Measurements from ENCODE around the gene THSD7B. TPM values are rescaled to one million over a fixed set of nuclear protein-coding genes. Genes with fewer than 3 reads are reported as not detected.

THSD7B gene
- total RNA-seq, 1 donor from 2014 or later: not detected

GRCh38 chr2:136798766-136799165 lies 33.4 kb downstream of the THSD7B start:
- DNase-seq (ENCODE audit: extremely low read depth, low read depth, low spot score): no peak

GRCh38 chr2:136801661-136802060 lies 36.3 kb downstream of the THSD7B start:
- DNase-seq (ENCODE audit: extremely low read depth, low read depth, low spot score): no peak

DNA sequence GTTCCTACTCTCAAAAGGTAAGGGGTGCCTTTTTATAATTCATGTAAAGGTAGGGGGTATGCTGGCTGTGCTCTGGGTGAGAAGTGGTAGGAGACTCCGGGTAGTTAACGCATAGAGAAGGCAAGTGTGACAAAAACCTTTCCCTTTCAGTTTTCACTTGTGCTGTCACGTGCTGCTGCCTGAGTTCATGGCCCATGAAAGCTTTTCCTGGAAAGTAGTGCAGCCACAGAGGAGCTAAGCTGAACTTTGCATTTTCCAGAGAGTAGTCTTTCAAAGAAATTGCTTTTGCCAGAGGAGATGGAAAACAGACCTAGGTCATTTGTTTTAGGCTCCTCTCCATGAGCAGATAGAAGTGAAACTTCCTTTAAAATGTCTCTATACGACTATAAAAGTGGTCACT lies 44.7 kb downstream of the THSD7B start:
- DNase-seq (ENCODE audit: extremely low read depth, low read depth, low spot score): no peak

DNA sequence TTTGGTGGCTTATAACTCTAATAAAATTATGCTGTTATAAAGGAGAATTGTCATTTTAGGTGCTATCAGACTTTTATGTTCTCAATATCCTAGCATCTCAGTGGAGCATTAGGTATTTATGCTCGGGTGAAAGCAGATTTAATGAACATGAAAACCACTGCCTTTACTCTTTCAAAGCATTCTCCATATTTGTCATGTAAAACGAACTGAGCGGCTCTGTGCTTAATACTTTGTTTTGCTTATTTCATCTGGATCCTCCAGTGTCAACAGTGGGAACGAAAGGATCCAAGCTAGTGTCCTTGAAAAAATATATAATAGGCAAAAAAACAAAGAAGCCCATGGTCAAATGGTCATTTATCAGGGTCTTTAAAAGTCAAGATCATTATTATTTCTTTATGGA lies 53.5 kb downstream of the THSD7B start:
- DNase-seq (ENCODE audit: extremely low read depth, low read depth, low spot score): no peak

GRCh38 chr2:136823291-136823690 lies 57.9 kb downstream of the THSD7B start:
- no peak for DNase-seq (ENCODE audit: extremely low read depth, low read depth, low spot score)

- no peak for DNase-seq (ENCODE audit: extremely low read depth, low read depth, low spot score)
Observed at GRCh38 chr2:136828162-136828561, 62.8 kb downstream of the THSD7B start.

- DNase-seq (ENCODE audit: extremely low read depth, low read depth, low spot score): no peak
Observed at GRCh38 chr2:136828774-136829173, 63.4 kb downstream of the THSD7B start.

DNA sequence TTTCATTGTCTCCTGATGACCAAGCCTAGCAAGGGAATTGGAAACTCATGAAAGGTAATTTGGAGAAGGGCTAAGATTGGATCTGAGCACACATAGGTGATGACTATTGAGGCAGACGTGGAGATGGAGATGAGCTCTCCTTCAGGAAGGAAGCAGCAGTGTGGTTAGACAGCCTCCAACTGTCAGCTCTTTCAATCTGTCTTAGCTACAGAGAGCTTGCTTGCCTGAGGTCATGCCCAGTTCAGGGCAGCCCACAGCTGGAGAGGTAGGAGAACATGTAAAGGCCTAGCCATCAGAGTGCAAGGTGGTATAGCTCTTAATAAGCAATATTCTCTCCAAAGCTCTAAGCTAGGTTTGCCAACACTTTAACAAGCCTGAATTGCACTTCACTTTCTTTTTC lies 79.2 kb downstream of the THSD7B start:
- no peak for DNase-seq (ENCODE audit: extremely low read depth, low read depth, low spot score)

DNA sequence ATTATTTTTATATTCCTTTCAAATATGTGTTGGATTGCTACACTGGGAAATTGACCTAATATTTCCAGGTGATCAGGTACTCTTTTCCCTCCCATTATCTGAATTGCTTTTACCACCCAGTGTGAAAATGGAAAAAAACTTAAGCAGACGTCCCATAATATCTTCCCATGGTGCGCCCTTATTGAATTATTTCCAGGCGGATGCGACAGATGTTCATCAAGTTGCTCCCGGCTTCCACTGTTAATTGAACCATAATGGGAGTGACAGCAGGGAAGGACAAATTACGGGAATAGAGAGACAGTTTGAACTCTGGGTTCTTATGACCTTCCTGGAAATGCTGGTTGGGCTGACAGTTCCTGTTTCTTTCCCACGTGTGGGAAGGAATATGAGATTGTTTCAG lies 93.3 kb downstream of the THSD7B start:
- no peak for DNase-seq (ENCODE audit: extremely low read depth, low read depth, low spot score)

- no peak for DNase-seq (ENCODE audit: extremely low read depth, low read depth, low spot score)
Observed at GRCh38 chr2:136860443-136860958, 95.2 kb downstream of the THSD7B start.

DNA sequence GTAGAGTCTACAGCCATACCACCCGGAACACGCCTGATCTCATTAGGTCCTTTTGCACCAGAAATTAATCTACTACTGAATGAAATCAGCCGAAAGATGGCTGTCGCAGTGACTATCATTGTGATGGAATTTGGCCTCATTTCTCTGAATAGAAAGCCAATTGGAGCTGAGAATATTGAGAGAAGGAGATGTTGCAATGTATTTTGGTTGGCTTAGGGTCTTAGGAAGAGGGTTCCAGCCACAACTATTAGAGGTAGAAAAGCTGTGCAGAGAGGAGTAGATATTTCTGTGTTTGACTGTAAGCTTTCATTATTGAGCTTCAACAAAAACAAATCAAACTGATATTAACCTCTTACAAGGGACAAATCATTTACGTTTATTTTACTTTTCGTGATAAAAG lies 98.1 kb downstream of the THSD7B start:
- DNase-seq (ENCODE audit: extremely low read depth, low read depth, low spot score): no peak

- no peak for DNase-seq (ENCODE audit: extremely low read depth, low read depth, low spot score)
Observed at GRCh38 chr2:136863874-136864273, 98.5 kb downstream of the THSD7B start.

GRCh38 chr2:136871424-136871823 lies 106.1 kb downstream of the THSD7B start:
- no peak for DNase-seq (ENCODE audit: extremely low read depth, low read depth, low spot score)

DNA sequence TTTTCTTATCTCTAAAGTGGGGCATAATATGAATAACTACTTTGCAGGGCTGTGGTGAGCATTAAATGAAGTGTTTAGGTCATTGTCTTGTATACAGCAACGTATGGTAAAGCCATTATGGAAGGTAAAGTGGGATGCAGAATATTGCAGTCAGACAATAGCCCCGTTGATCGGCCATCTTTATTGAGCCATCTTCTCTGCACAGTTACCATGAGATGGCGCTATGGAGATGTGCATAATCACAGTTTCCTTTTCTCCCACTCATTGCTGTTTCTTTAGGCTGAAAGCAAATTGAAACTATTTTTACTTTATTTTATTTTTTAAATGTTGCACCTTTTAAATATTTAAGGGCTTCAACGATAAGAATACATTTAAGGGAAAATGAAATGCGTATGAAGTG lies 108.9 kb downstream of the THSD7B start:
- no peak for DNase-seq (ENCODE audit: extremely low read depth, low read depth, low spot score)

GRCh38 chr2:136891100-136891499 lies 125.8 kb downstream of the THSD7B start:
- DNase-seq (ENCODE audit: extremely low read depth, low read depth, low spot score): no peak

DNA sequence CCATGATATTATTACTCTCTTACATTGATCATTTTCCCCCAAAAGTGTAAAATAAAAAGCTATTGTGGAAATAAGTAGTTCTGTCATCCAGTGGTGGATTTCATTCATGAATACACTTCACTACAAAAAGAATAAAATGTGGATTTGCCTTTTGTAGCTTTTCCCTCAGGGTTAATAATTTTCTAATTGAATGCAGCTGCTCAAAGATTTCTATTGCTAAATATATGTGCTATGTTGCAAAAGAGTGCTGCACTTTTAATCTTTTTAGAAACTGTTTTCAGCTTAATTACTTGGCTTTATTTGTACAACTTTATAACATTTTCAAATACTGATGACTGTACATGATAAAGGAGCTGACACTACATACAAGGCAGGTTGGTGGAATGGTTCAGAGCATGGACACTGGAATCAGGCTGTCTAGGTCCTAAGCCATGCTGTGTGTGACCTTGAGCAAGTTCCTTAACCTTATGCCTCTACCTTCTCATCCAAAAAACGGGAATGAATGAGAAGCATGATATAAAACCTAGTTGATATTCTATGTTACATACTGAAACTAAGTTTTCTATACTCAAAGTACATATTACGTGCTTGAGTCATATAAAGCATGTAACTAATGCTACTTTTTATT lies 128.8 kb downstream of the THSD7B start:
- no peak for DNase-seq (ENCODE audit: extremely low read depth, low read depth, low spot score)

DNA sequence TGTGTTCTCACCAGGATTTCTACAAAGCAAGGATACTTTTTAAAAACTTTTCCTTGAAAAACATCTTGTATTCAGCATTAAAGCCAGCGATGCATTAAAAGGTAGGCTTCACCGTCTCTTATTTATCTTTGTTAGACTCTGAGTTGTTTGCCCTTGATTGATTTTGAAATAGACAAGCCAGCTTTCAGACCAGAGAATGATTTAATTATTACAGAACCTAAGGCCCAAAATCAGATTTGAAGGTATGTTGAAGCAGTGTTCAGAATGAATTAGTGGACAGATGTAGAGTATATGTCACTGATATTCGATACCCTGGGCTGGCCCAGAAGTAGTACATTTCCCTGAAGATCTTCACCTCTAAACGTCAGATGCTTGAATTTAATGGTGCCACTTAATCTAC lies 136.4 kb downstream of the THSD7B start:
- DNase-seq (ENCODE audit: extremely low read depth, low read depth, low spot score): no peak

- no peak for DNase-seq (ENCODE audit: extremely low read depth, low read depth, low spot score)
Observed at GRCh38 chr2:136905779-136906178, 140.4 kb downstream of the THSD7B start.

DNA sequence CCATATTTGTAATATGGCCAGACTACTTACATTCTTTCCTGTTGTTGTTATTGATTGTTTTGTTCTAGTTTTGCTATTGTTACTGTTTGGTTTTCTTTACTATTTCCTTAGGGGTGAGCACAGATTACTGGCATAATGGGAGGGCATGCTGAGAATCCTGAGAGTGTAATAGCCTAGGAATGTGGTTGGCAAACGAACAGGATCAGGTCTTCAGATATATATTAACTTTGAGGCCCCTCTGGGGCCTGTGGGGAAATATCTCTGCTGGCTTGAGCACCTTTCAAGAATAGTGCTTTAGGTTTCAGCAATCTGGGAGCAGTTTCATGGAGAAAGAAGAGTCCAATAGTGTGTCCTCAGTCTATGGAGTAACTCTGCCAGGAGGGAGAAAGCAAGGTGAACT lies 144.4 kb downstream of the THSD7B start:
- DNase-seq (ENCODE audit: extremely low read depth, low read depth, low spot score): no peak

- no peak for DNase-seq (ENCODE audit: extremely low read depth, low read depth, low spot score)
Observed at GRCh38 chr2:136916131-136916530, 150.8 kb downstream of the THSD7B start.

DNA sequence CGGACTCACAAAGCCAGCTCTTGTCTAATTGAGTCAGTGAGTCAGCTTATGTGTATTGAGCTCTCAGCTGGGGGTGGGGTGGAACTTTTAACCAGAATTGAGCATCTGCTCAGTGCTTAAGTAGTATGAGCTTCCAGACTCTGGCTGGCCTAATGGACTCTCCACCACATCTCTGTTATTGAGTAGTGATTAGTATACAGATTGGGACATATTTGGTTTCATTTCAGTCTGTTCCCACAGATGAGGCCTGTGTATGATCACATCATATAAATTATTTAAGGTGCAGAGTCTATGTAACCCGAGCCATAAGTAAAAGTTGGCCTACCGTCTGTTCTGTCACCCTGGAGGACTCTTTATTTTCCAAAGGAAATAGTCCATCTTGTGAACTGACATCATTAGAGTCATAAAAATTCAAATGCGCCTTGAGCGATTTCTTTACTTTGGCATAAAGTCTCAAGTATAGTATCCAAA lies 152.1 kb downstream of the THSD7B start:
- DNase-seq (ENCODE audit: extremely low read depth, low read depth, low spot score): no peak

DNA sequence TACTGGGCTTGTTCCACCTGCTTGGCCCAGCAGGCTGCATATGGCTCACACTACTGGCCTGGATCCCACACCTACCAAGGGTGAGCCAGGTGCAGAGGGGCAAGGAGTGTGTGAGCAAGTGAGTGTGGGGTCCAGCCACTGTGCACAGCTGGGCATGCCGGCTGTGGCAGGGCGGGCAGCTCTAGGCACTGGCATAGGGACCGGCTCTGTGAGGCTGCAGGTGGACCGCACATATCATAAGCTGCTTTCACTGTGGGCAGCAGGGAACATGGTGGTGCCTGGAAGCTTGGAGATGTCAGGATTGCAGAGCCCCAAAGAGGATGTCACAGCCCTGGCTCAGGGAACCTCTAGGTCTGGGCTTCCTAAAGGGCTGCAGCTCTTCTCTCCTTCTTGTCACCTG lies 154.3 kb downstream of the THSD7B start:
- no peak for DNase-seq (ENCODE audit: extremely low read depth, low read depth, low spot score)

All from glomerular endothelial cell (primary cell).